Measurements from ENCODE around the gene SRSF2. TPM values are rescaled to one million over a fixed set of nuclear protein-coding genes. Genes with fewer than 3 reads are reported as not detected.

The SRSF2 gene
- total and polyA plus RNA-seq, 9 of the 15 experiments (the other 6 are each of a cell fraction or from before 2014, with no cell fraction given), result 161 to 583 (median 393) TPM

DNA sequence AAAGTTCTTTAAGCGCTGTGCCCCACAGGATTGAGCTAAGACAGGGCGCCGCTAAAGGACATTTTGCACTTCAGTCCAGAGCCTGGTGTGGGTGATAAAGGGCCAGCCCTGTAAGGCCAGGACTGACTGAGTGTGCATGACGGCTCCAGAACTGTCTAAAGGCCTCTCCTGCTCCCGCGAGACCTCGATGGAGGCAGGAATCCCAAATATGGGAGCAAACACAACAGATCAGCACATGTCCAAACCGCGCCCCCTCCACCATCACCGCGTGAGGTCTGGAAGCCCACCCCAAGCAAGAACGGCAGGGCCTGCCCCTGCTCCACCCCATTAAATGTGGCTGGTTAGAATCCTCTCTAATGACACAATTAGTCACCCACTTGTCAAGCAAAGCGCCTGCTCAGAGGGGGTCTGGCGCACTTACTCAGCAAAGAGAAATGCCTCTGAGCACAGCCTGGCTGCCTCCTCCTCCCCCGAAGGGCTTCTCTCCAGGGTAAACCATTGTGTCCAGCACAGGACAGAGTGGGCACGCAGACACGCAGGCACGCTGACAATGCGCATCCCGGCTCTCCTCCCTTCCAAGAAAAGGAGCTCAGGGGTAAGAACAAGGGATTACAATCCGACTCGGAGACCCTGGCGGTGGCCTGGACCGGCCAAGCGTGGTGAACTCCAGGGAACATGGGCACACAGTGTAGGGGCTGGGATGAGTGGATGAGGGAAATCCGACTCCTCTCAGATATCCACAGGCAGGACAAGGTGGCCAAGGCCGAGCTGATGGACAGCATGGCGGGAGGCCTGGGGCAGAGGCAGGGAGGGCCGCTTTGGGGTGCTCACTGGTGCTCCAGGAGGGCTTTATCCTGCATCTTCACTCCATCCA lies 27.8 kb downstream of the SRSF2 start (continued):
- no peak for TF ChIP-seq YY1 (IDR thresholded peaks at IDR 0.05; ENCODE audit: borderline replicate concordance in 1 of 3, control insufficient read depth in 1 of 3, extremely low read depth in 1 of 3, insufficient read depth in 3 of 3, insufficient read length in 1 of 3, insufficient replicate concordance in 2 of 3, low read depth in 1 of 3, low read length in 2 of 3)
- TF ChIP-seq CC2D1A (IDR thresholded peaks at IDR 0.05), result no peak
- TF ChIP-seq, protein P1, sequence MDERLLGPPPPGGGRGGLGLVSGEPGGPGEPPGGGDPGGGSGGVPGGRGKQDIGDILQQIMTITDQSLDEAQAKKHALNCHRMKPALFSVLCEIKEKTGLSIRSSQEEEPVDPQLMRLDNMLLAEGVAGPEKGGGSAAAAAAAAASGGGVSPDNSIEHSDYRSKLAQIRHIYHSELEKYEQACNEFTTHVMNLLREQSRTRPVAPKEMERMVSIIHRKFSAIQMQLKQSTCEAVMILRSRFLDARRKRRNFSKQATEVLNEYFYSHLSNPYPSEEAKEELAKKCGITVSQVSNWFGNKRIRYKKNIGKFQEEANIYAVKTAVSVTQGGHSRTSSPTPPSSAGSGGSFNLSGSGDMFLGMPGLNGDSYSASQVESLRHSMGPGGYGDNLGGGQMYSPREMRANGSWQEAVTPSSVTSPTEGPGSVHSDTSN (CRISPR knock-in tag; IDR thresholded peaks at IDR 0.05; ENCODE audit: low read depth), result no peak
- TF ChIP-seq, protein P1 (tag; conservative IDR thresholded peaks at IDR 0.05; ENCODE audit: low read depth), result 0 out of 2 replicates have a peak, but pooled peaks have one; percentile 6
- TF ChIP-seq SIN3A (IDR thresholded peaks at IDR 0.05; ENCODE audit: borderline replicate concordance in 2 of 2, control insufficient read depth in 1 of 2, low read depth in 2 of 2, low read length in 2 of 2), result no peak
- peak; percentile 46; the same call in 1 of the 2 replicates for TF ChIP-seq RBFOX2 (IDR thresholded peaks at IDR 0.05; ENCODE audit: low read depth, low read length)
- TF ChIP-seq YBX1 (IDR thresholded peaks at IDR 0.05), result no peak
- TF ChIP-seq PPARD (CRISPR knock-in tag; IDR thresholded peaks at IDR 0.05), result no peak
- TF ChIP-seq, protein P2, sequence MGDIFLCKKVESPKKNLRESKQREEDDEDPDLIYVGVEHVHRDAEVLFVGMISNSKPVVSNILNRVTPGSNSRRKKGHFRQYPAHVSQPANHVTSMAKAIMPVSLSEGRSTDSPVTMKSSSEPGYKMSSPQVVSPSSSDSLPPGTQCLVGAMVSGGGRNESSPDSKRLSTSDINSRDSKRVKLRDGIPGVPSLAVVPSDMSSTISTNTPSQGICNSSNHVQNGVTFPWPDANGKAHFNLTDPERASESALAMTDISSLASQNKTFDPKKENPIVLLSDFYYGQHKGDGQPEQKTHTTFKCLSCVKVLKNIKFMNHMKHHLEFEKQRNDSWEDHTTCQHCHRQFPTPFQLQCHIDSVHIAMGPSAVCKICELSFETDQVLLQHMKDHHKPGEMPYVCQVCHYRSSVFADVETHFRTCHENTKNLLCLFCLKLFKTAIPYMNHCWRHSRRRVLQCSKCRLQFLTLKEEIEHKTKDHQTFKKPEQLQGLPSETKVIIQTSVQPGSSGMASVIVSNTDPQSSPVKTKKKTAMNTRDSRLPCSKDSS (IDR thresholded peaks at IDR 0.05; ENCODE audit: low read depth, partially characterized antibody), result no peak
- TF ChIP-seq ZNF318 (IDR thresholded peaks at IDR 0.05; ENCODE audit: borderline replicate concordance in 1 of 2, low read depth in 1 of 2), result no peak
- TF ChIP-seq POLR3A (IDR thresholded peaks at IDR 0.05; ENCODE audit: borderline replicate concordance, extremely low read depth, insufficient read depth, insufficient read length), result no peak

Data from K562 (cell line).